ENCODE results near the gene DEFB126.
"Not testable (repeated sequence)": the region's sequence is repeated elsewhere in the genome, so short reads cannot be mapped to it uniquely, and the experiment has no call there.

The DEFB126 gene, protein sequence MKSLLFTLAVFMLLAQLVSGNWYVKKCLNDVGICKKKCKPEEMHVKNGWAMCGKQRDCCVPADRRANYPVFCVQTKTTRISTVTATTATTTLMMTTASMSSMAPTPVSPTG

GRCh38 chr20:142290-142689 lies at the start of gene DEFB126:
DEFB126 (plus strand) TSS chr20:142590; CDS start chr20:142629, 39 bp downstream.
- DNase-seq (ENCODE audit: low read depth) = no peak

DNA sequence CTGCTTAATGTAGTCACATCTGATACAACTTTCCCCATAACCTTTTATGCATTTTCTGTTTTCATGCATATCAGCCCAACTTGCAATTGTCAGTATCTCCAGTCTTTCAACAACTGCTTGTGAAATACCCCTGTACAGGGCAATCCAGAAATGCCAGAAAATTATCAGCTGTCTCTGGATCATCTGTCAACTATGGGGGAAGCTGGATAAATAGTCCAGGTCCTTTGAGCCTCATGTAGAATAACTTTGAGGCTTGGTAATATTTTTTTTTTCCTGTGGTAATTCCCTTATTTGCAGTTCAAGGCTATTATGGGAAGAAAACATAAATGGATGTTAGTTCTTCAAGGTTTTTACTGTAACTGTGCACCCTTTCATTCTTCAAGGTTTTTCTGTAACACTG lies 48.7 kb upstream of the DEFB126 start:
- no peak for DNase-seq (ENCODE audit: low read depth)

DNA sequence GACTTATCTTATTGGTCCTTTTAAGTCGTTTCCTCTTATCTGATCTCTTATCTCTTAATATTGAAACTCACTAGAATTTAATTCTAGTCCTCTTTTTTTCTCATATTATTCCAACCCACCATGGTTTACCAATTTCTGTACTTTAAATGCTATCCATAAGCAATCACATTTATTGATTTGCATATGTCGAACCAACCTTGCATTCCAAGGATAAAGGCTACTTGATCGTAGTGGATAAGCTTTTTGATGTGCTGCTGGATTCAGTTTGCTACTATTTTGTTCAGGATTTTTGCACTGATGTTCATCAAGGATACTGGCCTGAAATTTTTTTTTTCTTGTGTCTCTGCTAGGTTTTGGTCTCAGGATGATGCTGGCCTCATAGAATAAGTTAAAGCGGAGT lies 47.2 kb upstream of the DEFB126 start:
- no peak for DNase-seq (ENCODE audit: low read depth)

DNA sequence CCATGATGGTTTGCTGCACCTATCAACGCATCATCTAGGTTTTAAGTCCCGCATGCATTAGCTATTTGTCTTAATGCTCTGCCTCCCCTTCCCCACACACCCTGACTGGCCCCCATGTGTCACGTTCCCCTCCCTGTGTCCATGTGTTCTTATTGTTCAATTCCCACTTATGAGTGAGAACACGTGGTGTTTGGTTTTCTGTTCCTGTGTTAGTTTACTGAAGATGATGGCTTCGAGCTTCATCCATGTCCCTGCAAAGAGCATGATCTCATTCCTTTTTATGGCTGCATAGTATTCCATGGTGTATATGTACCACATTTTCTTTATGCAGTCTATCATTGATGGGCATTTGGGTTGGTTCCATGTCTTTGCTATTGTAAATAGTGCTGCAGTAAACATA lies 44.7 kb upstream of the DEFB126 start:
- DNase-seq (ENCODE audit: low read depth) = not testable (repeated sequence)

GRCh38 chr20:101975-102374 lies 40.4 kb upstream of the DEFB126 start:
- DNase-seq (ENCODE audit: low read depth) = no peak

DNA sequence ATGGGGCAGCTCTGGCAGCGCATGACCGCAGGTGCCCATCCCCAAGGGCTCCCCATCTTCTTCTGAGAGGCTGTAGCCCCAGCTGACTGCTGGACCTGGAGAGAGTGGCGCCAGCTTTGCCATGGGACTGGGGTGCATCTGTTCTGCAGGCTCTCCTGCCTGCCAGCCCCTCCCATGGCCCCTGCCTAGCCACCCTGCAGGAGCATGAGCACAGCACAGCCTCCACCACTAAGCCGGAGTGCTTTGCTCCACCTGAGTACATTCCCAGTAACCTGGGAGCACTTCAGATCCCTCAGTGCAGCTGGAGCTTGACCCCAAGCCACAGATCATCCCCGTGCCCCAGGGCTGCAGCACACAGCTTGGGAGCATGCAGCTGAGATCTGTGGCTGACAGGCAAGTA lies 38.9 kb upstream of the DEFB126 start:
- DNase-seq (ENCODE audit: low read depth) = no peak

GRCh38 chr20:112396-112795 lies 30.0 kb upstream of the DEFB126 start:
- no peak for DNase-seq (ENCODE audit: low read depth)

GRCh38 chr20:117518-117917 lies 24.9 kb upstream of the DEFB126 start:
- no peak for DNase-seq (ENCODE audit: low read depth)

DNA sequence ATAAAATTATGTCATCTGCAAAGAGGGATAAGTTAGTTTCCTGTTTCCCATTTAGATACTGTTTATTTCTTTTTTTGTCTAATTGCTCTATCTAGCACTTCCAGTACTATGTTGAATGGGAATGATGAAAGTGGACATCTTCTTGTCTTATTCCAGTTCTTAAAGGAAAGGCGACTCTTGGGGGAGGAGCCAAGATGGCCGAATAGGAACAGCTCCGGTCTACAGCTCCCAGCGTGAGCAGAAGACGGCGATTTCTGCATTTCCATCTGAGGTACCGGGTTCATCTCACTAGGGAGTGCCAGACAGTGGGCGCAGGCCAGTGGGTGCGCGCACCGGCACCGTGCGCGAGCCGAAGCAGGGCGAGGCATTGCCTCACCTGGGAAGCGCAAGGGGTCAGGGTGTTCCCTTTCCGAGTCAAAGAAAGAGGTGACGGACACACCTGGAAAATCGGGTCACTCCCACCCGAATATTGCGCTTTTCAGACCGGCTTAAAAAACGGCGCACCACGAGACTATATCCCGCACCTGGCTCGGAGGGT lies 12.5 kb upstream of the DEFB126 start:
- not testable (repeated sequence) for DNase-seq (ENCODE audit: low read depth)

DNA sequence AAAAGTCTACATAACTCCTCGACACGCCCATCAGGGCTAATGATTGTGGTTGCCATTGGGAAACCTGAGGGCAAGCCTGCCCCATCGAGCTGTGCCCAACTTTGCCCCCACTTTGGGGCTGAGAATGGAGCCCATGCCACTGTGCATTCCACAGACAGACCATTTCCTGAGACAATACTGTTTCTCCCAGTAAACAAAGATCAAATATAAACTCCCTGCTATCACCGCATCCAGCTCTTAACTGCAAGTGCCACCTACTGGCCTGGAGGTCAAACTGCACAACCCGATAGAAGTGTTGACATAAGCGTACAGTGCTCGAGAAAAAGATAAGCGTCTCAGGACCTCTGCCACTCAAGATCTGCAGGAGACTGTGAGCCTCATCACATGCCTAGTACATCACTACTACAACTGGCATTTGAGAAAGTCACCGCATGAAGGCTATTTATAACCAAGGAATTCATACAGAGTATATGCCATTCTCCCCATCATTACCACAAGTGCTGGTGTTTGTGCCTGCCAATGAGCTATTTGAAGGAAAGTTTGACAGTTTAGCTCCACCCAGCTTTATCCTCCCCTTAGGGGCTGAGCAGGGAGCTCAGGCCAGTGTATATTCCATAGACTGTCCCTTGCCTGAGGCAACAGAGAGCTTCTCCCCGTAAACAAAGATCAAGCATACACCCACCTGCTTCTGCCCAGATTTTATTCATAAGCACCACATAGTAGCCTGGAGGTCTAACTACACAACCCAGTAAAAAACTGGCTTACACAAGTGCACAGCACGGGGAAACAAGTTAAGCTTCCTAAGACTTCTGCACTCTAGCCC lies 4.5 kb upstream of the DEFB126 start:
- no peak for DNase-seq (ENCODE audit: low read depth)

- DNase-seq (ENCODE audit: low read depth) = no peak
Observed at GRCh38 chr20:145877-146276, 3.5 kb downstream of the DEFB126 start.

GRCh38 chr20:152131-152530 lies 9.7 kb downstream of the DEFB126 start:
- DNase-seq (ENCODE audit: low read depth) = no peak

GRCh38 chr20:157154-157553 lies 14.8 kb downstream of the DEFB126 start, which contains the start of gene DEFB127:
DEFB127 (plus strand) TSS chr20:157454; CDS start chr20:157545, 91 bp downstream.
- no peak for DNase-seq (ENCODE audit: low read depth)

- DNase-seq (ENCODE audit: low read depth) = no peak
Observed at GRCh38 chr20:164618-165017, 22.2 kb downstream of the DEFB126 start.

DNA sequence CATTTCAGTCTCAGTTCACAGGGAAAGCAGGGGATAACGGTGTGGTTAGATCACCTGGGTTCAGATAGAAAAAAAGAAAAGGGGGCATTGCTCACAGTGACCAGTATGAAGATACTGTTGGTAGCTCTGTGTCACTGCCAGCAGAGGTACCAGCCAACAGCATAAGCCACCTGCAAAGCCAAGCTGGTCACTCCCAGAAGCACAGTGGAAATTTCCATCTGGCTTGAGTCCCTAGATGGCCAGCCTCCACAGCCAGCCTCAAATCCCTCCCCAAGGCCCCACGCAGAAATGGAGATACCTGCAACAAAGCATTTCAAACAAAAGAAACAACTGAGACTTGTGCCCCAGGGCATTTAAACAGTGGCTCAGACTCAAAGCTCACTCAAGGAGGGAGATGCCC lies 26.5 kb downstream of the DEFB126 start:
- DNase-seq (ENCODE audit: low read depth) = no peak

DNA sequence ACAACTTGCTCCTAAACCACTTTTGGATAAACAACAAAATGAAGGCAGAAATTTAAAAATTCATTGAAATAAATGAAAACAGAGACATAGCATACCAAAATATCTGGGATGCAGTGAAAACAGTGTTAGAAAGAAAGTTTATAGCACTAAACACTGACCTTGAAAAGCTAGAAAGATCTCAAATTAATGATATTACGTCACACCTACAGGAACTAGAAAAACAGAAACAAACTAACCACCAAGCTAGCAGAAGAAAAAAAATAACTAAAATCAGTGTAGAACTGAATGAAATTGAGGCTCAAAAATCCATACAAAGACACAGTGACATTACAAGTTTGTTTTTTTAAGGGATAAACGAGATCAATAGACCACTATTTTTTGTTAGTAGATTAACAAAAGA lies 41.9 kb downstream of the DEFB126 start:
- DNase-seq (ENCODE audit: low read depth) = no peak

DNA sequence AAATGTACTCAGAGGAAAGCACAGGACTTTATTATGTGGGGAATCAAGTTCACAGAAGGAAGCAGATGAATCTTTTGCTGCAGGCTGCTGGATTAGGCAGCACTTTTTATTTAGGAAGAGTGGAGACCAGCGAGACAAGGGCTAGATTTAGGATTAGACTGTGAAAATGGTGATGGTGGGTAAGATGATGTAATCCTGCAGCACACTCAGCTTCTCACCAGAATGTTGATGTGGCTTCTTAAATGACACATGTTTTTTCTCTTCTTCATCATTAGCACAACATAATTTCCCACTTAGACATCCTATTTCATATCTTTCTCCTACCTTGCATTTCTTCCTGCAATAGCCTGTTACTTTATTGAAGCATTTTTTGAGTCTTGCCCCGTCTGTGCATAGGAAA lies 45.3 kb downstream of the DEFB126 start:
- DNase-seq (ENCODE audit: low read depth) = no peak

DNA sequence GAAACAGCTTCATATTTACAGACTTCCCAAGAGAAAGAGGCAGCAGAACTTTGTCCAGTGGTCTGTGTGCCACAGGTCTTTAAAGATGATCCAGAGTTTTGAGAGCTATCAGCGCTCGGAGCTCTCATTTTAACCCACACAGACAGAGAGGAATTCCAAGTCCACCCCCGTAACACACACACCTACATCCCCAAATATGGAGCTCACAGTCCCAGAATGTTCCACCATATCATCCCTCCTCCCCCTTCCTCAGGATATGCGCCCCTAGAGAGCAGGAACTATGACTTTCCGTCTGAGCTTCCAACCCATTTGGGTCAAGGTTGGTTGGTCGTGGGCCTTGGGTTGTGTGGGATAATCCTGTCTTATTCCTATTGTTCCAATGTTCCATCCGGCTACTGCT lies 47.2 kb downstream of the DEFB126 start, which contains the start of gene DEFB128:
Gene DEFB128, minus strand, starts transcription at position 101 of the 400 bp plus-strand sequence. Its CDS starts 88 bp downstream, at position 13.
- no peak for DNase-seq (ENCODE audit: low read depth)

Measured in fibroblast of the conjunctiva (primary cell).